Heart left ventricle (tissue), 16 donors: ENCODE results near the gene RNF126. TPM values are rescaled to one million over a fixed set of nuclear protein-coding genes. Genes with fewer than 3 reads are reported as not detected.

ENCODE experiments used
- ATAC-seq, 4 donors: fragments of 200-7000 bp; cut with Tn5 transposase; one replicate each; pipeline ENCODE4 v1.9.1; 2020 to 2022; ENCODE audit warnings: moderate library complexity in 4 of 4, mild to moderate bottlenecking in 3 of 4, moderate number of reproducible peaks in 1 of 4
- DNase-seq, 5 donors: peaks; one replicate each; pipeline ENCODE4 v3.0.0-alpha.2; 2020
- H3K27ac ChIP-seq, 12 donors: fragments of 200-600 bp; sonication (generic) in 4 of 12; one replicate each; pipeline versions ENCODE4 v1.5.0 to v1.8.0; 2016 to 2022; ENCODE audit warnings: mild to moderate bottlenecking in 2 of 12
- H3K27me3 ChIP-seq, 9 donors: fragments of 200-600 bp; sonication (generic) in 2 of 9; one replicate each; pipeline versions ENCODE4 v1.5.1 to v1.8.0; 2016 to 2022; ENCODE audit warnings: mild to moderate bottlenecking in 3 of 9
- H3K36me3 ChIP-seq, 9 donors: fragments of 200-600 bp; sonication (generic) in 2 of 9; one replicate each; pipeline versions ENCODE4 v1.5.0 to v1.8.0; 2018 to 2022; ENCODE audit warnings: mild to moderate bottlenecking in 2 of 9
- H3K4me1 ChIP-seq, 12 donors: fragments of 200-600 bp; sonication (generic) in 4 of 12; one replicate each; pipeline versions ENCODE4 v1.5.0 to v1.8.0; 2016 to 2022; ENCODE audit warnings: mild to moderate bottlenecking in 3 of 12
- H3K4me3 ChIP-seq, 12 donors: fragments of 200-600 bp; sonication (generic) in 4 of 12; one replicate each; pipeline versions ENCODE4 v1.5.0 to v1.8.0; 2017 to 2022; ENCODE audit warnings: mild to moderate bottlenecking in 9 of 12, moderate library complexity in 4 of 12
- H3K9me3 ChIP-seq, 12 donors: fragments of 200-600 bp; sonication (generic) in 4 of 12; one replicate each; pipeline versions ENCODE4 v1.5.0 to v1.8.0; 2016 to 2022; ENCODE audit warnings: mild to moderate bottlenecking in 1 of 12
- POLR2A ChIP-seq, 2 donors: fragments of 450-650 bp; IDR thresholded peaks; one replicate each; pipeline ENCODE4 v1.6.1; 2017; ENCODE audit warnings: antibody characterized with exemption in 2 of 2, mild to moderate bottlenecking in 2 of 2, moderate library complexity in 2 of 2
- WGBS, 4 donors: extraction: QIAGEN DNeasy Blood & Tissue Kit in 2 of 4; methylation state at CpG; one replicate each; pipeline versions ENCODE4 v1.1.5 to v1.1.7; 2013 to 2018; 5-methylcytosine and 5-hydroxymethylcytosine counted together
- intact Hi-C, 10 donors: fragments of 100-400 bp; cut with DNase I; formaldehyde crosslinking; loops; one replicate each; pipeline versions ENCODE4 v1.11.1 to v1.14.2; 2022
- polyA plus RNA-seq, 2 donors: library from polyadenylated mRNA; stranded (reverse); fragments of 200-250 nt; gene quantifications; one replicate each; pipeline ENCODE4 v1.2.3, GENCODE V29; 2013
- total RNA-seq, 9 donors: library from RNA; depleted of rRNA in 2 of 9; stranded (reverse); fragments of >200 nt in 2 of 9; fragmentation: NEBNext Ultra II Directional in 3 of 9; extraction: Animal tissue kit (Norgen Biotek cat#: 25700) in 3 of 9; gene quantifications; one replicate each; pipeline versions ENCODE4 v1.1.0 to v1.2.4, GENCODE V29; 2016 to 2023
- TF ChIP-seq, protein P1 (sequence below), 12 donors: fragments of 200-600 bp; sonication (generic) in 4 of 12; IDR thresholded peaks; one replicate each; pipeline versions ENCODE4 v1.5.0 to v1.8.0; 2018 to 2022; ENCODE audit warnings: antibody characterized with exemption in 12 of 12, mild to moderate bottlenecking in 5 of 12
- donor health status: ischemic (EF 13 %, LVEDD 7.1; RV severe dilation, severe dysfunction).
- donor health status: healthy with polysubstance abuse.
- donor health status: DM: no; HTN: yes; CAD: no.
- donor health status: DM: no; HTN: no; CAD: no.
- donor health status: ischemic (EF 25% LVEDD 6.9; RV normal size, moderate dysfunction).
- donor health status: ischemic (EF 25% LVEDD 5.7; RV mildly dilated, moderate dysfunction).
- donor health status: healthy.
- donor health status: DM: yes; HTN: yes; CAD: no.
- donor health status: ischemic (EF 35%, LVEDD 5.7; RV mildly dilated, moderate dysfunction).
- donor health status: nonischemic (EF 11% LVEDD 7.7; RV severe dilation, severe dysfunction).
- donor health status: DM: yes; HTN: yes; CAD: no.
- donor health status: PGD.
- donor health status: ischemic (EF 29% LVEDD 5.4; RV normal size, mild dysfunction).
- donor health status: nonischemic (EF 23%, LVEDD 6.1; RV moderate dilation, normal function).

The RNF126 gene
- total and polyA plus RNA-seq, 11 donors: 21.6 to 105 (median 29.4) TPM

DNA sequence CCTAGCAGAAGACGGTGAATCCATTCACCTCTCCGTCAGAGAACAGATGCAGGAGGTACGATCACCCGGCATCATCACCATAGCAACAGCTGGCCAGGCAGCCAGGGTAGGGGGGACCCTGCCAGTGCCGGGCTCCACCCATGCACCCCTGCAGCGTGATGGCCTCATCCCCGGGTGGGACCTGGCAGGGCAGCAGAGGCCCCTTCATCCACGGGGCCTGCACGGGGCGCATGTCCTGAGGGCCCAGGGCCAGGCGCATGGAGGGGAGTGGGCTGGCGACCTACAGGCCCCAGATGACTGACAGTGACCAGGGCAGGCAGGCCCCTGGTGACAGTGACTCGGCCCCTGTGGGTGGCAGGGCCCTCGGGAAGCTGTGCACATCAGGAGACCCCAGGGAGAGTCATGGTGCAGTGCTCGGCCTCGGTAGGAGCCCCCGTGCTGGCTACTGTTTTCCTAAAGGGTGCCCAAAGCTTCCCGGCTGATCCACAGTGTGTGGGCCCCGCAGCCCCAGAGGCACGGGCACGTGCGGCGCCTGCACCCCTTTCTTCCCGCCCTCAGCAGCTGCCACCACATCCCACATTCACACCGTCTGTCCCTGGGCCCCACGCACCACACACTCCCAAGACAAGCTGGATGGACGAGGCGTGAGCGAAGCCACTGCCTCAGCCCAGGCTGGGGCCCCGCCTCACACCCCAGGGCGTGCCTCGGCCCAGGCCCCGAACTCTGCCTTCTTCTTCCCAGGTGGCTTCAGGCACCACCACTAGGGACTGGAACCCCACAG lies 4.8 kb downstream of the RNF126 start:
- peaks cover 22 to 69% (median 51%) of the 10 kb centered on the region in 12 donors for H3K4me1 ChIP-seq
- peaks cover 0 to 27% (median 8%) of the 10 kb centered on the region in 9 donors for H3K36me3 ChIP-seq
- no peak for ATAC-seq
- H3K27me3 ChIP-seq: no peaks in the 10 kb centered on the region
- WGBS, 4 donors: 82 to 86% (median 84%) methylated on average over 18 to 33 of the region's 33 CpGs
- H3K9me3 ChIP-seq: no peaks in the 10 kb centered on the region
- H3K27ac ChIP-seq: peak overlapping the region in 11 of 12 donors; percentile 6 to 94 (median 81)
- intact Hi-C loops: loop anchor here in 1 of 10 donors (10.0 kb wide), 1 partner anchor 63 kb away; no protein-coding TSS in a partner anchor
- peak overlapping the region in 6 of 12 donors; percentile 22 to 99 (median 42) for H3K4me3 ChIP-seq
- TF ChIP-seq, protein P1, sequence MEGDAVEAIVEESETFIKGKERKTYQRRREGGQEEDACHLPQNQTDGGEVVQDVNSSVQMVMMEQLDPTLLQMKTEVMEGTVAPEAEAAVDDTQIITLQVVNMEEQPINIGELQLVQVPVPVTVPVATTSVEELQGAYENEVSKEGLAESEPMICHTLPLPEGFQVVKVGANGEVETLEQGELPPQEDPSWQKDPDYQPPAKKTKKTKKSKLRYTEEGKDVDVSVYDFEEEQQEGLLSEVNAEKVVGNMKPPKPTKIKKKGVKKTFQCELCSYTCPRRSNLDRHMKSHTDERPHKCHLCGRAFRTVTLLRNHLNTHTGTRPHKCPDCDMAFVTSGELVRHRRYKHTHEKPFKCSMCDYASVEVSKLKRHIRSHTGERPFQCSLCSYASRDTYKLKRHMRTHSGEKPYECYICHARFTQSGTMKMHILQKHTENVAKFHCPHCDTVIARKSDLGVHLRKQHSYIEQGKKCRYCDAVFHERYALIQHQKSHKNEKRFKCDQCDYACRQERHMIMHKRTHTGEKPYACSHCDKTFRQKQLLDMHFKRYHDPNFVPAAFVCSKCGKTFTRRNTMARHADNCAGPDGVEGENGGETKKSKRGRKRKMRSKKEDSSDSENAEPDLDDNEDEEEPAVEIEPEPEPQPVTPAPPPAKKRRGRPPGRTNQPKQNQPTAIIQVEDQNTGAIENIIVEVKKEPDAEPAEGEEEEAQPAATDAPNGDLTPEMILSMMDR (IDR thresholded peaks at IDR 0.05): no peak
- no peak for TF ChIP-seq POLR2A (IDR thresholded peaks at IDR 0.05)
- peak in 1 of 5 donors; percentile 10 for DNase-seq

- TF ChIP-seq, protein P1 (IDR thresholded peaks at IDR 0.05): no peak
- no peak for TF ChIP-seq POLR2A (IDR thresholded peaks at IDR 0.05)
- ATAC-seq (no peak), DNase-seq (peak in 1 of 5 donors; percentile 63)
- WGBS, 4 donors: 77 to 90% (median 81%) methylated on average over 11 to 19 of the region's 19 CpGs
- H3K36me3 ChIP-seq: peaks cover 0 to 34% (median 13%) of the 10 kb centered on the region in 9 donors
- H3K9me3 ChIP-seq: no peaks in the 10 kb centered on the region
- no peak overlapping the region for H3K27ac ChIP-seq
- H3K4me3 ChIP-seq: no peak overlapping the region
- no peaks in the 10 kb centered on the region for H3K27me3 ChIP-seq
- intact Hi-C loops: loop anchor here in 1 of 10 donors (10.0 kb wide), 1 partner anchor 63 kb away; no protein-coding TSS in a partner anchor
- peaks cover 22 to 69% (median 51%) of the 10 kb centered on the region in 12 donors for H3K4me1 ChIP-seq
Observed at GRCh38 chr19:657611-658010, 5.4 kb downstream of the RNF126 start.

DNA sequence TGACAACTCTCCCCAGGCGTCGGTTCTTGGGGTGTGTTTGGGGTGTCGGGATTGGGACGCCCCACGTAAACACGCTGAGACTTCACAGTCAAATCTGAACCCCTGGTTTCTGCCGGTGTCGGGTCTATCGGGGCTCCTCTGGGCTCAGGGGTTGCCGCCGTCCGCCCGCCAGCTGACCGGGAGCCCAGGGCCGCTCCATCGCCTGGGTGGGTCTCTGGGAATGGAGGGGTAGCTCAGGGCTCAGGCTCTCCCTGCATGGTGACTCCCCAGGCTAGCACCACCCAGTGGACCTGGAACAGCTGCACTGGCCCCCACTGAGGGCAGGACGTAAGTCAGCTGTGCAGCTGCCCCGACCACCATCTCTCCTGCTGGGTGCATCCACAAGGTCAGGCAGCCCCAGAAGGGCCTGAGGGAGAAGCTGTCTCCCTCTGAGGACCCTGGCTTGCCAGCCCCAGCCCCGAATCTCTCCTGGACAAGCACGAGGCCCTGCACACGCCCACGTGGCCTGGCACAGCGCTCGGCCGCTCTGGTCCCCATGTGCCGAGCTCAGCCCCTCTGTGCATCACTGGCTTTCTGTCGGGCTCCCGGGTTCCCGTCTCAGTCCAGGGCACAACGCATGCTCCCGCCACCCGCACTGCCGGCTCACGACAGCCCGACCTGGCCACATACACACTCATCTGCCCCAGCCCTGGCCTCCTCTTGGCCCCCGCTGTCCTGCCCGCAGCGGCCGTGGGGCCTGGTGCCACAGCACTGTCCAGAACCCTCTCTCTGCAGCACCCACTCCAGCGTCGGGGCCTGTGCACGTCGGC lies 6.1 kb downstream of the RNF126 start:
- ATAC-seq (no peak), DNase-seq (peak in 1 of 5 donors; percentile 59)
- Histone ChIP-seq H3K27ac (no peak overlapping the region), H3K36me3 (peaks cover 0 to 40% (median 18%) of the 10 kb centered on the region in 9 donors), H3K9me3 (no peaks in the 10 kb centered on the region), H3K4me3 (no peak overlapping the region), H3K4me1 (peaks cover 20 to 65% (median 49%) of the 10 kb centered on the region in 12 donors), H3K27me3 (no peaks in the 10 kb centered on the region)
- intact Hi-C loops: loop anchor here in 1 of 10 donors (10.0 kb wide), 1 partner anchor 62 kb away; no protein-coding TSS in a partner anchor
- WGBS, 4 donors: 80 to 88% (median 84%) methylated on average over 38 to 43 of the region's 43 CpGs
- no peak for TF ChIP-seq POLR2A (IDR thresholded peaks at IDR 0.05)
- TF ChIP-seq, protein P1 (IDR thresholded peaks at IDR 0.05): no peak
